UCSD-AML1 (cell line): ENCODE measurements around the gene CCDC97.
"Not testable (repeated sequence)": the region's sequence is repeated elsewhere in the genome, so short reads cannot be mapped to it uniquely, and the experiment has no call there.

Experiments used
- DNase-seq: peaks from one replicate; lab custom pipeline; 2025; ENCODE audit not compliant: unreplicated experiment; lab: John Stamatoyannopoulos, UW

Gene CCDC97

DNA sequence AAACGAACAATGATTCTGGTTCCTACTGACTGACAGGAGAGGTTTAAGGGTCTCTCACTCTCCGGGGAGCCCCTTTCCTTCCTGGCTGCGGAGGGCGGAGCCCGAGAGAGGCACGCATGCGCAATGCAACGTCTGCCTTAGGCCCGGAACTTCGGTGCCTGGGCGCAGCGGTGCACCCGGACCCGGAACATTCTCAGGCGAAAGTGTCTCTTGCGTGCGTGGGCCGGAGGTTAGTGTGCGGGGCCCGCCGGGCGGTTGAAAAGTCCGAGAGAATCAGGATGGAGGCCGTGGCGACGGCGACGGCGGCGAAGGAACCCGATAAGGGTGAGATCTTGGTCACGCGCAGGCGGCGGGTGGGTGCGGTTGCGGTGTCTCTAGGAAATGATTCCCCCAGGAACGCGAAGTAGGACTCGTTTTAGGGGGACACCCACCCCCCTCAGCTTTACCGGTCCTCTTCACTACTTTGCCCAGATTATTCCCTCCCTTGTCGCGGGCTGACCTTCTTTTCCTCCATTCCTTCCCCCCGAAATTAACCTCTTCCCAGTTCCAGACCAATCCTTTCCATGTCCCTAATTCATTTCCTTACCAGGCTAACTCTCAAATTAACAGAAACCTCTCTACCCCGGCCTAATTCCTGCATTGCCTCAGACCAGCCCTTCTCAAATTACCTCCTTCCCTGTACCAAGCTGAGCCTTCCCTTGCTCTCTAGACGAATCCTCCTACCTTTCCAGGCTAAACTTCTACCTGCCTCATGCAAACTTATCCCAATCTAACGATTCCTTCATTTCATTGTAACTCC, at the start of gene CCDC97:
TSS of gene CCDC97 (plus strand) at position 140 of the 799 bp plus-strand sequence. CDS start at position 279, 139 bp downstream.
- peak; percentile 89 for DNase-seq

DNA sequence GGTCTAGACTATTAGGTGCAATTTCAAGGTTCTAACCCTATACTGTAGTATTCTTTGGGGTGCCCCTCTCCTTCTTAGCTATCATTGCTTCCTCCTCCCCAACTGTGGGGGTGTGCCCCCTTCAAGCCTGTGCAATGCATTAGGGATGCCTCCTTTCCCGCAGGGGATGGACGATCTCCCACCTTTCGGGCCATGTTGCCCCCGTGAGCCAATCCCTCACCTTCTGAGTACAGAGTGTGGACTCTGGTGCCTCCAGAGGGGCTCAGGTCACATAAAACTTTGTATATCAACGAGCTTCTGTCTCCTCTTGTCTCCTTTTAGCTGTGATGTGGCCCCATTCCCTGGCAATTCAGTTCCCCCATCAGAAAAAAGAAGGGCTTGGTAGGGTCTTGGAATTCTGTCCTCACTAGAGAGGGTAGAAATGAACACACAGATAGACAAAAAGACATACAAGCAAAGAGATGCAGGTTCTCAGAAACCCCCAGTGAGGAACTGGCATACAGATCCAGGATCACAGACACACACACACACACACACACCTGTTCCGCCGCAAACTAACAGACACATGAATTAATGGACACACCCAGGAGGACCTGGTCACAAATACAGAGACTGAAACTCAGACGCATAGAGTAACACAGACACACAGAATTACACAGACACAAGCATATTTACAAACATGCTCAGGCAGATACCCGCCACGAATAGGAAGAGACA, 48.3 kb upstream of the CCDC97 start:
- no peak for DNase-seq

DNA sequence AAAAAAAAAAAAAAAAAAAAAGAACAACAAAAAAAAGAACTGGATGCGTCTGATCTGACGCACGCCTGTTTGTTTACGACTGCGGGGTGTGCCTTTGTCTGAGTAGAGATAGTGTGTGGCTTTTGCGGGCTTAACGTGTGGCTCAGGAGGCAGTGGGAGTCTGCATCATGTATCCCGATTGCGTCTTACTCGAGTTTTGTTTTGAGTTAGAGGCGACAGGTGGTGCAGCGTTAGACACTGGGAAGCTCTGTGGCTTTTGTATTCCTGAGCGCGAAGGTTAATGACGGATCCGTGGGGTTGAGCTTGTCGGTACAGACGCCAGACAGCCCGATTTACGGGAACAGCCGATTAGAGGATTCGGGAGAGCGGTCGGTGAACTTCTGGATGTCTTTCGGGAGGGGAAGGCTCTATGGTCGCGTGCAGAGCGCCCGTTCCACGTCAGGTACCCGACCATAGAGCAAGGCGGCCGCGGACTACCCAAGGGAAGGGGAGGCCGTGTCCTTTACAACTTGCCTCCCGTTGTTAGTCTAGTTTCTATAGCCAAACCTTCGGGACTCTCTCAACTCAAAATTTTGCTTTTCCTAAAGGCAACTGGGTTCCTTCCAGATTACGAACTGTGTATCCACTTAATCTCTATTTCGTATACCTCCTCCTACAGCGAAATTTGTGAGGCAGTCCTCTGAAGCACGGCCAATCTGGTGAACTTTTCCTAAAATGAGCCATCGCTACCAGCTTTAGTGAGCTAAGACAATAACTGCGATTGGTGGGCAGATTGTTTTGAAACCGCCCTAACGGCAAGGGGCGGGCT, 46.7 kb upstream of the CCDC97 start:
- peak; percentile 72 for DNase-seq

DNA sequence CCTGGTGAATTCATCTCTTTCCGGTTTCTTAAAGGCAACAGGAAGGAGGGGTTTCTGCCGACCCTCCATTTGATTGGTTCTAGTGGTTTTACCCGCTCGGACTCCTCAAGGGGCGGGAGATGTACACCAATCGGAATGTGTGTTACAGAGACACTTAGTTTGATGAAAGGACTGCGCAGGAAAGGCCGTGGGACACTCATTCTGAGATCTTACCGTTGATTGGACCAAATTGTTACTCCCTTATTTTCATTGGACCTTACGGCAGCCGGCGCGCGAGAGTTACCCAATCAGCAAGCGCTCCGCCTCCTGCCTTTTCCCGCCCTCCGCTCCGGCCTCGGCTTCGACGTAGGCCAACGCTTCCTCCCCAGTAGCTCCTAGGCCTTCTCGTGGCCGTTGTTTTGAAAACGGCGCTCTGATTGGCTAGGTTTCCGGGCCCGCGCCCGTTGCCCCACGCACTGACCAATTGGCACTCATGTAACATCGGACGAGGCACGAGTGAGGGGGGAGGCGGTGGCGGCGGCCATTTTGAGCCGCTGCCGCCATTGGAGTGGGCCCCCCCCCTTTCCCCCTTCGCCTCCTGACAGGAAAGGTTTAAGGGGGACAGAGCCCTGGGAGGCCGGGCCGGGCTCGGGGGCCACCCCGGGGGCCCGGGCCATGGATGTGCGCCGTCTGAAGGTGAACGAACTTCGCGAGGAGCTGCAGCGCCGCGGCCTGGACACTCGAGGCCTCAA, 46.0 kb upstream of the CCDC97 start, which contains the start of gene HNRNPUL1:
TSS of gene HNRNPUL1 (plus strand) at position 523 of the 731 bp plus-strand sequence. CDS start at position 655, 132 bp downstream.
- peak; percentile 99 for DNase-seq

DNA sequence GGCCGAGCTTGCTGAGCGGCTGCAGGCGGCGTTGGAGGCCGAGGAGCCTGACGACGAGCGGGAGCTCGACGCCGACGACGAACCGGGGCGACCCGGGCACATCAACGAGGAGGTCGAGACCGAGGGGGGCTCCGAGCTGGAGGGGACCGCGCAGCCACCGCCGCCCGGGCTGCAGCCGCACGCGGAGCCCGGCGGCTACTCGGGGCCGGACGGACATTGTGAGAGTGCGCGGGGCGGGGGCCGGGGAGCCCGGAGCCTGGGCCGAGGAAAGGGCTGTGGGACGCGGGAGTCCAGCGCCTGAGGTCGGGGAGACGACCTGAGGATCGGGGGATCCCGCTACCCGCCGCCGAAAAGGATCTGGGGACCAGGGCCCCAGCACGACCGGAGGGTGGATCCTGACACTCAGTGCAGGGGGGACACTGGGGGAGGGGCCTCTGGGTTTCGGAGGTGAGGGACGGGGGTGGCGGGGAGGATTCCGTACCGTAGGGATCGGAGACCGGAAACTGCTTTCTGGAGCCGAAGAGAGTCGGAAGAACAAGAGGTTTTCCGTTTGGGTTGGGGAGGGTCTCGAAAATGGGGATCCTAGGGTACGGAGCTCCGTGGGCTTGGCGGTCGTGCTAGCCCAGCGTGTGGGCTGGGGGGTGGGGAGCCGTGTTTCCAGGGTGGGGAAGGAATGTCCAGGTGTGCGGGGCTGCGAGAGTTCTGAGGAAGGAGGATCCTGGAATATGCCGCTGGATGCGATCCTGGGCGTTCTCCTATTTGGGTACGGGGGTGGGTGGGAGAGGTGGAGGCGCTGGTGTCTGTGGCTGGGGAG, 45.2 kb upstream of the CCDC97 start:
- DNase-seq: peak; percentile 59

DNA sequence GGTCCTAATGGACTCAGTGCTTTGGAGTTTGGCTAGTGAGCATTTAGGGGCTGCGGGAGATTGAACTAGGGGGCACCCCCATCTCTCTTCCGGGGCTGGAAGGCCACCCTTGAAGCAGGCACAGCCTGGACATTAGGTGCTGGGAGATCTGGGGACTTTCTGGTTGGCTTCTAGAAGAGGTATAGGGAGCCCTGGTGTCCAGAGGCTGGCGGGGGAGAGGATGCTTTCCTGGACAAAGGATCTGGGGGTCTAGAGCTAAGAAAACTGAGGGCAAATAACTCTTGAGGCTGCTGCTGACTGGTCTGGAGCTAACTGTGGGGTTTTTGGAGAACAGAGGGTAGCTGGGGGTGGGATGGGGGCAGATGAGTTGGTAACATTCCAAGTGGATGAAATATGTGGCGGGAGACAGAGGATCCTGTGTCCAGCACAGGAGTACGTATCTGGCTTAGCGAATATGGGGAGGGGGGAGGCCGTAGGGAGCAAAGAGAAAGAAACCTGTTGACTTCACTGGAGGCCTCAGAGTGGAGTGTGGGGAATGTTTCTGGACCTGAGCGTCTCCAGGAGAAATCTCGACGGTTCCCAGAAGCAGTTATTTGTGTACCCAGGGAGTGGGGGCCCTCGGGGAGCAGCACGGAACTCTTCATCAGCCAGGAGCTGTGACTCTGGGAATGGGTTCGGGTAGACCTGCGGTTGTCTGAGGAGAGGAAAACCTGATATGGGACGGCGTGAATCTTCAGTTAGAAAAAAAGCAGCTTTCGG, 44.4 kb upstream of the CCDC97 start:
- DNase-seq: peak; percentile 50

GRCh38 chr19:41269055-41269454, 40.9 kb upstream of the CCDC97 start:
- no peak for DNase-seq

- no peak for DNase-seq
Observed at GRCh38 chr19:41269571-41269970, 40.4 kb upstream of the CCDC97 start.

DNA sequence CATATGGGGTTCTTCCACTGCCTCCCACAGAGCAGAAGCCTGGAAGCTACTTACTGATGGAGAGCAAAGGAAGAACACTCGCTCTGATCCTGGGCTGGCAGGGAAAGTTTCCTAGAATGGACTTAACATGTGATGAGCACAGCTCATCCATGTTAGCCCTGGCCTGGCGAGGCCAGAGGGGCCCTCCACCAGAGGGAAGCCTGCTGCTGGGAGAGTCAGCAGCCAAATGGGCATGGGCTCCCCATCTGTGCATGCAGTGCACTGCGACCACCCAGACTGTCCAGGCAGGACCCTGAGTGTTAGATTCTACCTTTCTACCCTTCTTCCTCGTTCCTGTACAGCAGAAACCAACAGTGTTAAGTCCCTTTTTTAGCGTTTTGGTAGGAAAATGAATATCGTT, 36.9 kb upstream of the CCDC97 start:
- no peak for DNase-seq

- no peak for DNase-seq
Observed at GRCh38 chr19:41274802-41275201, 35.2 kb upstream of the CCDC97 start.

DNA sequence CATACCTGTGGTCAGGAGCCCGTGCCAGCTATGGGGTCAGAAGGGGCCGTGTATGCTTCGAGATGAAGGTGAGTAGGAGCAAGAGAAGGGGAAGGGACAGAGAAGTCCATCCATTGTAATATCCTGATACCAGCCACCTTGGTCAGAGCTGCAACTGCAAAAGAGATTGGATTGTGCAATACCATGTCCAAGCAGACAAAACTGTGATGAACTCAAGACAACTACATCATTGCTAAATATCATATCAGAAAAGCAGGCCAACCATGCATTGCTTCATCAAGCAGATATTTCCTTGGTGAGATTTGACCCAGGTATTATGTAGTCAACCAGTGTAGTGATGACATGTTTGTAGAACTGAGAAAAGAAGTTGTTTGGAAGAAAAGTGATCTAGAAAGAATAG, 33.7 kb upstream of the CCDC97 start:
- DNase-seq: no peak

- DNase-seq: no peak
Observed at GRCh38 chr19:41278478-41278877, 31.5 kb upstream of the CCDC97 start.

GRCh38 chr19:41288673-41289530, 21.1 kb upstream of the CCDC97 start:
- DNase-seq: no peak

- DNase-seq: not testable (repeated sequence)
Observed at GRCh38 chr19:41289814-41290213, 20.2 kb upstream of the CCDC97 start.

GRCh38 chr19:41294393-41294792, 15.6 kb upstream of the CCDC97 start:
- DNase-seq: no peak

GRCh38 chr19:41295499-41295898, 14.5 kb upstream of the CCDC97 start:
- DNase-seq: no peak

GRCh38 chr19:41296433-41296871, 13.5 kb upstream of the CCDC97 start:
- no peak for DNase-seq
